NCI-H1930 (cell line): Measurements from ENCODE around the gene GANC.
"Not testable (repeated sequence)": the region's sequence is repeated elsewhere in the genome, so short reads cannot be mapped to it uniquely, and the experiment has no call there.

Source experiments
- DNase-seq, 2 experiments: peaks; one replicate each; lab custom pipeline; 2025; lab: John Stamatoyannopoulos, UW

The GANC gene

DNA sequence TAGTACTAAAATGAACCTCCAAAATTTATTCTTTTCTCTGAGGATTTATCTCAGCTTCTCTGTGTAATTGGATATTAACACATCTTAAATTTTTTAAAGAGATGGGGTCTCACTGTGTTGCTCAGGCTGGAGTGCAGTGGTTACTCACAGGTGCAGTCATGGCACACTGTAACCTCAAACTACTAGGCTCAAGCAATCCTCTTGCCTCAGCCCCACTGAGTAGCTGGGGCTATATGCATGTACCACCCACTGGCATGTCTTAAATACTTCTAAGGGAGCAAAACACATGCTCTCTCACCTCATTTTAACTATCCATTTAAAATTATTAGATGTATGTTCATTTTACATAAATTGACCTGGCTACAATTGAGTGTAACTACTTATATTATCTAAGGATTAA lies 11.6 kb downstream of the GANC start:
- no peak for DNase-seq

DNA sequence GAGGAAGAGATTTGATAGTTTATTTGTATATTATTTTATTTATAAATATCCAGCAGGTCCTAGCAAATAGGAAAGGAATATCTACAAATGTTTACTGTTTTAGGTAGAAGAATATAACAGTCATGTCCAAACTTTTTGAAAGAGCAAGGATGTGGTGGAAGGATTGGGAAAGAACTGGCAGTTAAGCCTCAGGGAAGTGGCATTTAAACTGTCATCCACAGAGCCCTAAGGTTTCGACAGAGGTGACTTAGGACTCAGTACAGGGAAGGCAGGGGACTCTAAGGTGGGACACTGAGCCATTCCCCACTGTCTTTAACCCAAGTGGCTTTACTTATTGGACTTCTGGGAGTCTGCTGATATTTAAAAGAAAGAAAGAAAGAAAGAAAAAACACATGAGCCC lies 12.0 kb downstream of the GANC start:
- no peak for DNase-seq

DNA sequence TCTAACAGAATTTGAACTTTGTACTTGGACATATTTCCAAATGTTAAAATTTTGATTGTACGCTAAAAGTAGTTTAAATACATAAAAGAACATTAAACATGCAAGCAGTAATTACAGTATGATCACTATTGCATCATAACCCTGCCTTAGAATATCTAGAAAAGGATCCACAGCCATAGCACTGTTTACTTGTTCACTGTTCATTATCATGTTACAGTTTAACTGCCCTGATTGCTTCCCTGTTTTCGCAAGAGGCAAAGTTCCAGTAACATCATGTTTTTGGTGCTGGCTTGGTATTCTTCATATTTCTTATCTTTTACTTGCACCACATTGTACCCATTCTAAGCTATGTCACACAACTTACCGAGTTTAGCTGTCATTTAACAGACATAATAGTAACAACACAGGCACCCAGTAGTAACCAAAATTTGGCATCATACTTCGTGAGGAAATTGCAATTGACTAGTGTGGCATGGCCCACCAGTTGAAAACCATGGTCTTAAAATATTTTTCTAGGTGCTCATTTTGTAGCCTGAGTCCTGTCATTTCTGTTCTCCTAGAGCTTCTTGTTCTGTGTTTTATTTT lies 13.5 kb downstream of the GANC start:
- DNase-seq = no peak

DNA sequence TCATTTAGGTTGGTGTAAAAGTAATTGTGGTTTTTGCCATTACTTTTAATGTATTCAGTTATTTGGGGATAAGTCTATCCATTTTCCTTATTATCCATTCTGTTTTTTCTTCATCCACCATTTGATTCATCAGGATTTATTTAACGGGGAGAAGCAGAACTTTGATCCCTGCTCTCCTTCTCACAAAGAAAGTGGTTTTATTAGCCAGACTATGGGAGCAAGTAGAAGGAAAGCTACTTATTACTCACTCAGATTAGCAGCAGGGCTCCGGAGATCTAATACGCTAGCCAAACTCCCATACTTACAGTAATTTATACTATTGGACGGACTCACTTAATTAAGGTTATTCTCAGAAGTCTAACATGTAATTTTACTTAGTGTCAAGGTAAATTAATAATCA lies 14.9 kb downstream of the GANC start:
- DNase-seq = no peak

DNA sequence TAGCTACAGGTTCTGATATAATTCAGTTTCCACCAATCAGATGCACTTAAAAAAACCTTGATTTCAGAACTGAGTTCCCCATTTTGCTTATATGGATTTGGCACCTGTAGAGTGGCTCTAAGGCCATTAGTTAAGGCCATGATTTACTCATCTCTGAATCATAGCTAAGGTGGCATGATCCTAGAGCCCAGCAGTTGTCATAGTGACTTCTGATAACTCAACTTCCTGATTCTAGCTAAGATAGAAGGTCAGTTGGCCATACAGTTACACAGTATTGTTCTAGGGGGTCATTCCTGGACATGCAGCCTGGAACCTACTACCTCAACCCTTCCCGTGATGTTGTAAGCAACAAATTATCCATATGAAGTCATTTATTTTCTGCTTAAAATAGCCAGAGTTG lies 16.2 kb downstream of the GANC start:
- DNase-seq = no peak

DNA sequence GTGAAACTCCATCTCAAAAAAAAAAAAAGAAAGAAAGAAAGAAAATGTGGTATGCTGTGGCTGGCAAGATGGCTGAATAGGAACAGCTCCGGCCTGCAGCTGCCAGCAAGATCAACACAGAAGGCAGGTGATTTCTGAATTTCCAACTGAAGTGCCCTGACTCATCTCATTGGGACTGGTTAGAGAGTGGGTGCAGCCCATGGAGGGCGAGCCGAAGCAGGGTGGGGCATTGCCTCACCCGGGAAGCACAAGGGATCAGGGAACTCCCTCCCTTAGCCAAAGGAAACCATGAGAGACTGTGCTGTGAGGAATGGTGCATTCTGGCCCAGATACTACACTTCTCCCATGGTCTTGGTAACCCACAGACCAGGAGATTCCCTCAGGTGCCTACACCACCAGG lies 28.0 kb downstream of the GANC start:
- DNase-seq = not testable (repeated sequence)

DNA sequence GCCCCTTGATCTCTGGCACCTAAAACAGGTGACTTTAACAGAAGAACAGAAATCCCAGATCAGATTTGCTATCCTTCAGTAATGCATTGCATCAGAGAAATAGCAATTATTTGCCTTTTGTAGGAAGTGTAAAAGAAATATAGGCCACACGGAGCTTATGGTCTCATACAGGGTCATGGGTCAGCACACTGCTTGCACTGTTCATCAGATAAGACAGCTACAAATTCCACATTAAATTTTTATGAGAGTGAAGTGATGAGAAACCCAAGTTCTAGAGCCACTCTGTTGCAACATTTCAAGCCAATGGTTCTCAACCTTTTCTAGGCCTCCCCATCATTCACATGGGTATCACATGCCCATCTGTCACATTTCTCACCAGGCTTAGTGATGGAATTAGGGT lies 33.7 kb downstream of the GANC start:
- no peak for DNase-seq

DNA sequence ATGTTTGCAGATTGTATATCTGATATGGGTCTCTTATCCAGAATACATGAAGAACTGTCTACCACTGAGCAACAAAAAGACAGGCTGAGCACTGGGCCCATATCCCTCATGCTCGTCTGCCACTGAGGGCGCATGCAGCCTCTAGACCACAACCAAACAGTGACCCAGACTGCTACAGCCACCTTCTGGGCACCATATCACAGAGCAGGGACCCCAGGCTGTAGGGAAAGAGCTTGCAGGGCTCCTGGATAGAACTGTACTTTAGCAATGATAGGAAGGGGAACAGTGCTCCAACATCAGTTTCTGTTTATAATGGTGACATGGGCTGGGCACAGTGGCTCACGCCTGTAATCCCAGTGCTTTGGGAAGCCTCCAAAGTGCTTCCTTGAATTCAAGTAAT lies 40.5 kb downstream of the GANC start:
- DNase-seq = no peak

DNA sequence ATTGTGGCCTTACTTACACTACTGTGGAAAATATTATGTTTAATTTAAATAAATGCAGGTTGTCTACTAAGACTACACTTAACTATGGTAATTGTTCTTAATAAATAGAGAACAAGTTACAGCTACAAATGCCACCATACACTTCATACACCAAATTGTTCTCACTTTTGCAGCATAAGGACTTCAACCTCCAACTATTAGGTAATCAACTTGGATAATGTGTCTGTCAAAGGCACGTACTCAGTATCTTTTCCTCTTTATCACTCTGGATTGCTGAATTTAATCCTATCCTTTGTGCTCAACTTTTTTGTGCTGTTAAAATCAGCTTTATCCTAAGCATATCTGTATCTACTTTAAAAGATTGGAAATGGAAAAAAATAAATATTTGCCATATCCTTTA lies 41.8 kb downstream of the GANC start:
- no peak for DNase-seq

DNA sequence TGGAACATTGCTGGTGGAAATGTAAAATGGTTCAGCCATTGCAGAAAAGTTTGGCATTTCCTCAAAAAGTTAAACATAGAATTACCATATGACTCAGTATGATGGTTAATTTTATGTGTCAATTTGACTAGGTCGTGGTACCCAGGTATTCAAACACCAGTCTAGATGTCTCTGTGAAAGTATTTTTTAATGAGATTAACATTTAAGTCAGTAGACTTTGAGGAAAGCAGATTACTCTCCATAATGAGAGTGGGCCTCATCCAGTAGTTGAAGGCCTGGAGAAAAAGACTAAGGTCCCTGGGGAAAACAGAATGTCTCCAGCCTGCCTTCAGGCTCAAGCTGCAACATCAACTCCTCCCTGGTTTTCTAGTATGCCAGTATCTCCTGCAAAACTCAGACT lies 42.5 kb downstream of the GANC start:
- DNase-seq = no peak

DNA sequence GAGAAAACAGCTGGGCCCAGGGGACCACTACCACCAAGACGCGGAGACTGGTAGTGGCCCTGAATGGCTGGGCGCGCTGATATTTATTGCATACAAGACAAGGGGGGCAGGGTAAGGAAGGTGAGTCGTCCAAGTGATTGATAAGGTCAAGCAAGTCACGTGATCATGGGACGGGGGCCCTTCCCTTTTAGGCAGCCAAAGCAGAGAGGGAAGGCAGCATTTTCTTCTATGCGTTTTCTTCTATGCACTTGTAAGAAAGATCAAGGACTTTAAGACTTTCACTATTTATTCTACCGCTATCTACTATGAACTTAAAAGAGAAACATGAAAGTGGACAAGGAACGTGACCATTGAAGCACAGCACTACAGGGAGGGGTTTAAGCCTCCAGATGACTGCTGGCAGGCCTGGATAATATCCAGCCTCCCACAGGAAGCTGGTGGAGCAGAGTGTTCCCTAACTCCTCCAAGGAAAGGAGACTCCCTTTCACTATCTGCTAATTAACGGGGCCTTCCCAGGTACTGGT lies 43.3 kb downstream of the GANC start:
- DNase-seq = not testable (repeated sequence)

DNA sequence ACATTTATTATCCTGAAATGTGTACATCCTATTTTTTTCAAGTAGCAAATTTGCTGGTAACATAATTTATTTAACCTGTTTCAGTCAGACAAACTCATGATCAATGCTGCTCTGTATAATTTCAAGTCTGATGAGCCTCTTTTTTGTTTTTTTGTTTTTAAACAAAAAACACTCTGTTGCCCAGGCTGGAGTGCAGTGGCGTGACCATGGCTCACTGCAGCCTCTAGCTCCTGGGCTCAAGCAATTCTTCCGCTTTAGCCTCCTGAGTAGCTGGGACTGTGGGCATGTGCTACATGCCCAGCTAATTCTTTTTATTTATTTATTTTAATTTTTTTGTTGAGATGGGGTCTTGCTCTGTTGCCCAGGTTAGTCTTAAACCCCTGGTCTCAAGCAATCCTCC lies 46.2 kb downstream of the GANC start:
- no peak for DNase-seq

DNA sequence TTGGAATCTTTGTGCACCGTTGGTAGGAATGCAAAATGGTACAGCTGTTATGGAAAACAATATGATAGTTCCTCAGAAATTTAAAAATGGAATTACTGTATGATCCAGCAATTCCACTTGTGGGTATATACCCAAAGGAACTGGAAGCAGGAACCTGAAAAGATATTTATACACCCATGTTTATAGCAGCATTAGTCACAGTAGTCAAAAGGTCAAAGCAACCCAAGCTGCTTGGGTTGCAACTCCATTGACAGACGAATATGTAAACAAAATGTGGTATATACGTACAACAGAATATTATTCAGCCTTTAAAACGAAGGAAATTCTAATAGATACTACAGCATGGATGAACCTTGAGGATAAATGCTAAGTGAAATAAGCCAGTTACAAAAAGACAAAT lies 51.3 kb downstream of the GANC start:
- DNase-seq = no peak

DNA sequence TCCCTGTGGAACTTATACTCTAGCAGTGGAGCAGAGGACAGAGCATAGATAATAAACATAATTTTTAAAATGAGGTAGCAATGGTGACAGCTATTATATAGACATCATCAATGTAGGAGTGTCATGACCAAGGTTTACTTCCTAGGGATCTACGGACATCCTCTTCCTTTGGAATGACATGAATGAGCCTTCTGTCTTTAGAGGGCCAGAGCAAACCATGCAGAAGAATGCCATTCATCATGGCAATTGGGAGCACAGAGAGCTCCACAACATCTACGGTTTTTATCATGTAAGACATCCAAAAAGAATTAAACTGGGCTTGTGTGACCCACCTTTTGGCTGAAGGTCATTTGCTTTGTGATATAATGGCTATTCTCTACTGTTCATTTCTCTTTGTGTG lies 56.2 kb downstream of the GANC start:
- no peak for DNase-seq

DNA sequence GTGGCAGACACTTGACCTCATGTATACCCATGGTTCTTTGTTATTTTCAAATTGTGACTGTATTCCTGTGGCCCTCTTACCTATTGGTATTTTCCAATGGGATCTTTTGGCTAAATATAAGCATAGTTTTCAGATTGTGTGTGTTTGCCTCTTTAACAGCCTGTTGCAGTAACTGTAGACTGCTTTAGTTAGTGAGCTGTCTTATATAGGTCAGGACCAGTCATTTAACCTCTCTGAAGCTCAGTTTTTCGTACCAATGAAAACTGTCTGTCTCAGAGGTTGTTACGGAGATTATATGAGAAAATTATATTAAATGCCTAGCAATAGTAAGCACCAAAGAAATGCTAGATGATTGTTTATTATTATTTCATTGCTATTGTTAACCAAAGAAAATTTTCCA lies 57.0 kb downstream of the GANC start:
- no peak for DNase-seq

DNA sequence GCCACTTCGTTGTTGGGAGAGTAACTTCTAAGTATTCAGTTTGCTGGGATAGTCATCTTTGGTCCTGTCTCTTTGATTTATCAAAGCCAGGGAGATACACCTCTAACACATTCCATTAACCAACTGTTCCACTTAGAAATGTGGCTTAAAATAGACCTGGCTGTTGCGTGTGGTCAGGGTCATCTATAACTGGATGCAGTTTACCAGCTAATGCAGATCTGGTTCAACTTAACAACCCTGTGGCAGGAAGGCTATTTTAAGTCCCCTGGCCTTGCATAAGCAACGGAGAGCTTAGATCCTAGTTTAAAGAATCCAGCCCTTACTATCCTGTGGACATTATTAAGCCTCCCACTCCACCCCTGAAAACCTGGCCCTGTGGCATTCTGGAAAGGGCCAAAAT lies 58.2 kb downstream of the GANC start:
- DNase-seq = no peak

DNA sequence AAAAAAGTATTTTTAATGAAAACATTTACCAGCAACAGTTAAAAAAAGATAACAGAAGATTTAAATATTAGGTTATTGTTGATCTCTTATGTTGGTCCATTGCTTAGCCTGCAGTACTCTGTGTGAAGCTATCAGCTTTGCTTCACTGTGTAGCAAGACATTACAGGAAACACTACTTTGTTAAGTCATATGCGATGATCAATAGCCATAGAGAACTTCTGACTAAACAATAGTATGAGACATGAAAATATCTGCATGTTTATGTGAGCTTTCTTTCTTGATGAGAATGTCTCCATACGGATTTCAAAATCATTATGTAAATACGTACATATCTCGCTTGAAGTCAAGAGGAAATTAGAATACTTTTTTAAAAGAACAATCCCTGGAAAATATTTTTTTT lies 59.3 kb downstream of the GANC start:
- DNase-seq = no peak

DNA sequence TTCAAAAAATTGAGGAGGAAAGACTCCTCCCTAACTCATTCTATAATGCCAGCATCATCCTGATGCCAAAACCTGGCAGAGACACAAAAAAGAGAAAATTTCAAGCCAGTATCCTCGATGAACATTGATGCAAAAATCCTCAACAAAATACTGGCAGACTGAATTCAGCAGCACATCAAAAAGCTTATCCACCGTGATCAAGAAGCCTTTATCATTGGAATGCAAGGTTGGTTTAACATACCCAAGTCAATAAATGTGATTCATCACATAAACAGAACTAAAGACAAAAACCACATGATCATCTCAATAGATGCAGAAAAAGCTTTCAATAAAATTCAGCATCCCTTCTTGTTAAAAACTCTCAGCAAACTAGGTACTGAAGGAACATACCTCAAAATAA lies 62.1 kb downstream of the GANC start:
- DNase-seq = no peak

DNA sequence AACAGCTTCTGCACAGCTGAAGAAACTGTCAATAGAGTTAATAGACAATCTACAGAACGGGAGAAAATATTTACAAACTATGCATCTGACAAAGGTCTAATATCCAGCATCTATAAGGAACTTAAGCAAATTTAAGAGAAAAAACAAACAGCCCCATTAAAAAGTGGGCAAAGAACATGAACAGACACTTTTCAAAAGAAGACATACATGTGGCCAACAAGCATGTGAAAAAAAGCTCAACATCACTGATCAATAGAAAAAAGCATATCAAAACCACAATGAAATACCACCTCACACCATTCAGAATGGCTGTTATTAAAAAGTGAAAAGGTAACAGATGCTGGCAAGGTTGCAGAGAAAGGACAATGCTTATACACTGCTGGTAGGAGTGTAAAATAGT lies 63.6 kb downstream of the GANC start:
- DNase-seq = not testable (repeated sequence)

DNA sequence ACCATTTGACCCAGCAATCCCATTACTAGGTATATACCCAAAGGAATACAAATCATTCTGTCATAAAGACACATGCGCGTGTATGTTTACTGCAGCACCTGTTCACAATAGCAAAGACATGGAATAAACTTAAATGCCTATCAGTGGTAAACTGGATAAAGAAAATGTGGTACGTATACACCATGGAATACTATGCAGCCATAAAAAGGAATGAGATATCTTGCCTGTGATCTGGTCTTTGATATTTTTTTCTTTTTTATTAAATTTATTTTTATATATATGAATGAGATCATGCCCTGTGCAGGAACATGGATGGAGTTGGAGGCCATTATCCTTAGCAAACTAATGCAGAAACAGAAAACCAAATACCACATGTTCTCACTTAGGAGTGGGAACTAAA lies 64.1 kb downstream of the GANC start:
- DNase-seq = not testable (repeated sequence)

DNA sequence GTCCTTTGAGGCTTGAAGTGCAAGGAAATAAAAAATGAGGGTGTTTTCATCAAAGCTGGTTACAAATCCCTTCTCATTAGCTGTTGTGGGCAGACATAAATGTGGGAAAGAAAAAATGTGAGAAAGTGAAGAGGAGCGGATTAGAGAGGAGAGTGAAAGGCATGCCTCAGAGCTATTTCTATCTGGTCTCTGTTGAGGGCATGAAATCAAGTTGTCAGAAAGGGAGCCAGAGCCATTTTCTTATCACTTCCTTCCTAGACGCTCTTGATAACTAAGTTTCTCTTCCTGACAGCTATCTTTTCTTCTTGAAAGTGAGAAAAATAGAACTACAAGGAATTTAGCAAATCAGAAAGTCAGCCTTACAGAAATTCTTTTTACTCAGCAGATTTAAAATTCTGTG lies 65.5 kb downstream of the GANC start:
- DNase-seq = no peak

DNA sequence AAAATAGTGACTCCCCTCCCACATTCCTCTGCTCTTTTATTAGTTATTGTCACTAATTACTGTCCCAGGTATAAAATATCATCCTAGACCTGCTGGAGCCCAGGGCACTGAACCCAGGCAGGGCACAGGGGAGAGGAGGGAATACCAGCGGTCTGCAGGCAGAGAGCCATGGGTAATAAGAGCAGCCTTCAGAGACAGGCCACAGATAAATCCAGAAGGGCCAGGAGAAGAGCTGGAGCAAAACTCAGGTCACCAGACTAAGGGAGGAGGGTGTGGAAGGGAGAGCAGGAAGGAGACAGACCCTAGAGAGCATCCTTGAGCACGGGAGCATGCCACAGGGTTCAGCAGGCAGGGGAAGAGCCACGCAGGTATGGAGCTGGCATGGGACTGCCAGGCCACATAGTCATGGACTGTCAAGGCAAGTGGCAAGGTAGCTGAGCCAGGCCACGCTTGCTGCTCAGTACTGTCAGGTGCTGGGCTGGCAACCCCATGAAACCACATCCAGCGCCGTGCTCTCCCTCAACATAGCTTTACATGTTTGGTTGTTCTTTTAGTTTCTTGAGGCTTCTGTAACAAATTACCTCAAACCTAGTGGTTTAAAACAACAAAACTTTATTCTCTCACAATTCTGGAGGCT lies 70.7 kb downstream of the GANC start:
- no peak for DNase-seq

DNA sequence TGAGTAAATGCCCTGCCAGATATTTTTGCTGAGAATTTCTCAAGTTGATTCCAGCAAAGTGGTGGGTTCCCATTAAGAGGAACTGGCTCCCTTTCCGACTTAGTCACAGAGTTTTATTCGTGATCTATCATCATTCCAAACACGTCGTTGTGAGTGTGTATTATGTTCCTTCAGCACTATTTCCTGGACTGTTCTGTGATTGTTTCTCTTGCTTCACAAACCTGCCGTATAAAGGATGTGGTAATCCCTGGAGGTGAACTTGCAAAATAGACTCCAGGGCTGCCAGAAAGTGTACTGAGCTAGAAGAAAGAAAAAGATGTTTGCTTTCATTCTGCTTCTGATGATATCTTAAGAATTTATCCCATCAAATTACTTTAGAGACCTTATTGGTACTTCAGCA lies 71.8 kb downstream of the GANC start:
- no peak for DNase-seq

DNA sequence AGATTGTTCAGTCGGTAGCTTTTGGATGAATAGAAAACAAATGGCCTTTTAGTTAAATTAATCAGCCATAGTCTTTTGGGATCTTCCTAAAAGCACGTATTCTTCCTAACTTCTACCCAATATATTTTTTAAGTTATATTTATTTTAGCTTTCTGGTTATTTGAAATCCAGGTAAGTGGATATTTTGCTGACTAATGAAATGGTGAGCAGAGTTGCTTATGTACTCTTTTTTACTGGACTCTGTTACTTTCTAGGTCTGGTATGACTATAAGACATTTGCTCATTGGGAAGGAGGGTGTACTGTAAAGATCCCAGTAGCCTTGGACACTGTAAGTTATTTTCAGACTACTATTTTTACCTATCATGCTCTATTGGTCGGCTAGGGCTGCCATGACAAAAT lies 72.5 kb downstream of the GANC start:
- no peak for DNase-seq
